Thymus (tissue), 11 donors: ENCODE results near the gene MAP2K5. TPM values are rescaled to one million over a fixed set of nuclear protein-coding genes. Genes with fewer than 3 reads are reported as not detected.

Experiments
- DNase-seq, 9 donors: peaks; one replicate each; pipeline ENCODE4 v3.0.0-alpha.2; 2013; ENCODE audit warnings: low spot score in 9 of 9, low read depth in 6 of 9, missing footprints in 1 of 9
- H3K27ac ChIP-seq, 2 donors: one replicate each; pipeline ENCODE4 v1.5.1; 2013; ENCODE audit warnings: control low read depth in 1 of 2, low read depth in 1 of 2, low read length in 1 of 2, mild to moderate bottlenecking in 1 of 2, moderate library complexity in 1 of 2
- H3K27me3 ChIP-seq, 2 donors: one replicate each; pipeline ENCODE4 v1.5.1; 2013; ENCODE audit warnings: low read length in 1 of 2; ENCODE audit not compliant: control insufficient read depth in 2 of 2, insufficient read depth in 1 of 2
- H3K36me3 ChIP-seq, 2 donors: one replicate each; pipeline ENCODE4 v1.5.1; 2013; ENCODE audit warnings: low read length in 1 of 2, mild to moderate bottlenecking in 1 of 2, moderate library complexity in 1 of 2; ENCODE audit not compliant: control insufficient read depth in 2 of 2, insufficient read depth in 2 of 2
- H3K4me1 ChIP-seq, 2 donors: one replicate each; pipeline ENCODE4 v1.5.1; 2013; ENCODE audit warnings: low read length in 2 of 2; ENCODE audit not compliant: control insufficient read depth in 2 of 2, insufficient read depth in 2 of 2
- H3K4me3 ChIP-seq, 2 donors: one replicate each; pipeline ENCODE4 v1.5.1; 2013; ENCODE audit warnings: low read length in 2 of 2, control low read depth in 1 of 2, mild to moderate bottlenecking in 1 of 2
- H3K9me3 ChIP-seq, 2 donors: one replicate each; pipeline ENCODE4 v1.5.1; 2013; ENCODE audit warnings: low read length in 1 of 2, mild to moderate bottlenecking in 1 of 2; ENCODE audit not compliant: control insufficient read depth in 2 of 2, insufficient read depth in 1 of 2
- WGBS: extraction: QIAGEN DNeasy Blood & Tissue Kit; methylation state at CpG from one replicate; pipeline ENCODE4 v1.1.7; 2013; 5-methylcytosine and 5-hydroxymethylcytosine counted together
- polyA plus RNA-seq: library from polyadenylated mRNA; stranded (reverse); fragments of 200-250 nt; gene quantifications from one replicate; pipeline ENCODE4 v1.2.3, GENCODE V29; 2013
- total RNA-seq: library from RNA; stranded (reverse); fragments of 120-200 nt; gene quantifications from one replicate; pipeline ENCODE4 v1.2.4, GENCODE V29; 2013
- donor health status: healthy.

The MAP2K5 gene
- total and polyA plus RNA-seq, 2 donors: 9.4 to 16.3 TPM

DNA sequence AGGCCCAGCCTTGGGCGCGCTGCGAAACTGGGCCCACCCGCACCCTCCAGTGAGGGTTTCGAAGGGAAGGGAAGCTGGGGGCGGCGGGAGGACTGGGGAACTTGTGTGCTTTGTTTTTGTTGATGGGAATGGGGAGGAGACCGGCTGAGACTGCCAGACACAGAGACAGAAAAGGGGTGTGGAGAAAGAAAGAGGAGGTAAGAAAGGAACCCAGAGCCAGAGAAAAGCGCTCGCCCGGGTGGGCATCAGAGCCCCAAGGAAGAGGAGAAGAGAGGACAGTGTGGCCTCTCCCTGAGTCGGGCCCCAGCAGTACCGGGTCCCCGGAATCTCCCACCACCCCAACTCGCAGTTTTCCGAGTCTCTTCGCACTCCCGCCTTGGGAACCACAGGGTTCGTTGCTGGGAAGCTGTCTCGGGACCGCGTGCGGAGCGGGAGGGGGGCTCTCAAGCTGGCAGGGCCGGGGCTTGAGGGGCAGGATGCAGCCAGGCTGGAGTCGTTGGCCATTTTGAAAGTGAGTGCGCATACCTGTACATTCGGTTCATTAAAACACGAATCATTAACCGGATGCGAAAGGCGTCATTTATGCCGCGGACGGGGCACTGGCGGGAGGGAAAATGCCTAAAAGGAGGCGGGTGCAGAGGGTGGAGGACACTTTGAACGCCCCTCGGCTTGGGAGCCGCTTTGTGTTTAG, 285.9 kb downstream of the MAP2K5 start:
- WGBS: 6% methylated on average over 40 of the region's 40 CpGs
- Histone ChIP-seq H3K27ac (no peak overlapping the region), H3K27me3 (peaks cover 96 to 99% of the 10 kb centered on the region in 2 donors), H3K4me3 (no peak overlapping the region), H3K9me3 (peaks cover 2 to 36% of the 10 kb centered on the region in 2 donors), H3K4me1 (peaks cover 13 to 63% of the 10 kb centered on the region in 2 donors), H3K36me3 (no peaks in the 10 kb centered on the region)
- no peak for DNase-seq

DNA sequence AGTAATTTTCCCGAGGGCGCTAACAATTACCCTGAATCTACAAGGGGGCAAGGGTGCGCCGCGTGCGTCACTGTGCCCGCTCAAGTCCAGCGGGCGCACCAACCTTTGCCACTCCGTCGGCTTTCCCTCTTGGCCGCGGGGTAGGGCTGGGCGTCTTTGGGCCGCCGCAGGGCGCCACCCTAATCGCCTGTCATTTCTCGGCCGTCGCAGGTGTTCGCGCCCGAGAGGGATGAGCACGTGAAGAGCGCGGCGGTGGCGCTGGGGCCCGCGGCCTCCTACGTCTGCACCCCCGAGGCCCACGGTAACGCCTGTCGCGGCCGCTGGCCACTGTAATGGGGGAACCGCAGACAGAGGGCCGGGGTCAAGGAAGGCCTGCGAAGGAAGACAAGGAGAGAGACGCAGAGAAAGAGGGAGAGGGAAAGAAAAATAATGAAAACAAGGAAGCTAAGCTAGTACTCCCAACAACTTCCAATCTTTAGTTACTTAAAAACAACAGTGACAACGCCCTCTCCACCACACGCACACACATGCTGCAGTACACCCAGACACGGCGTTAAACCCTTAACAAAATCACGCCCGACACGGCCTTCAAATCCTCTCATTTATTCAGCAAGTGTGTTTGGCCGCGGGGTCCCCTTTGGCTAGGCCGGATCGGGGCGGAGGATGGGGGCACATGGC, 286.6 kb downstream of the MAP2K5 start:
- DNase-seq: peak in 1 of 9 donors; percentile 35
- 6% methylated on average over 54 of the region's 54 CpGs for WGBS
- H3K4me1 ChIP-seq: peaks cover 19 to 65% of the 10 kb centered on the region in 2 donors
- H3K4me3 ChIP-seq: no peak overlapping the region
- peaks cover 2 to 36% of the 10 kb centered on the region in 2 donors for H3K9me3 ChIP-seq
- no peak overlapping the region for H3K27ac ChIP-seq
- H3K36me3 ChIP-seq: no peaks in the 10 kb centered on the region
- H3K27me3 ChIP-seq: peaks cover 96 to 99% of the 10 kb centered on the region in 2 donors

DNA sequence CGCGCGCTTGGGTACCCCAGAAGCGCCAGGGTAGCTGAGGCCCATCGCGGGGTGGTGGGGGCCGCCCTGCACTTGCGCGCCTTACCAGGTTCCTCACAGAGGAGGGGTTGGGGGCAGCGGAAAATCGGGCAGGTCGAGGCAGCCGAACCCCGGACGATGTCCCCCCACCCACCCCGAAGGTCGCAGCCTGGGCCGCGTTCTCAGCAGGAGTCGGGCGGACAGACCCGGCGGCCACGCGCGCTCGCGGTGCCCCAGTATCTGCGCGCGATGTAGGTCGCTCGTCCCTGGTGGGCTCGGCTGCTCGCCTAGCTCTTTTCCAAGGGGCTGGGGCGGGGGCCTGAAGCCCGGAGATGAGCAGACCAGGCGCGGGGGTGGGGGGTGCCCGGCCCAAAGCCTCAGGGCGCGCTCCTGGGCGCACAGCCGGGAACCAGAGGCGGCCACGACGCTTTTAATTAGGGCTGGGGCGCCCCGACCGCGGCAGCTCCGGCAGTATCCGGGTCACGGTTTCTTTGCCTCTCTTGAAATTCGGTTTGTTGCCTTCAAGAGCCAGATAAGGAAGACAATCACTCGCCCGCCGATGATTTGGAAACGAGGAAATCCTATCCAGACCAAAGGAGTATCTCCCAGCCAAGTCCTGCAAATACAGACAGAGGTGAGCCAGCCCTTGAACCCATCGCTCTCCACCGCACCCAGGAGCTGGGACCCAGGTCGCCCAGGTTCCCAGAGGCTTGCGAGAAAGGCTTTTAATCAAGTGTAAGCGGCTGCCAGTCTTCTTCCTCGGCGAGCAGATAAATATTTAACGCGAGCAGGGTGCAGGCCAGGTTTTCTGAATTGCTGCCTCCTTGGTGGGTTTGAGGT, 287.4 kb downstream of the MAP2K5 start:
- DNase-seq: no peak
- Histone ChIP-seq H3K9me3 (peaks cover 2 to 40% of the 10 kb centered on the region in 2 donors), H3K4me1 (peaks cover 23 to 72% of the 10 kb centered on the region in 2 donors), H3K27me3 (peaks cover 96 to 99% of the 10 kb centered on the region in 2 donors), H3K27ac (no peak overlapping the region), H3K36me3 (no peaks in the 10 kb centered on the region), H3K4me3 (no peak overlapping the region)
- WGBS: 12% methylated on average over 68 of the region's 68 CpGs

DNA sequence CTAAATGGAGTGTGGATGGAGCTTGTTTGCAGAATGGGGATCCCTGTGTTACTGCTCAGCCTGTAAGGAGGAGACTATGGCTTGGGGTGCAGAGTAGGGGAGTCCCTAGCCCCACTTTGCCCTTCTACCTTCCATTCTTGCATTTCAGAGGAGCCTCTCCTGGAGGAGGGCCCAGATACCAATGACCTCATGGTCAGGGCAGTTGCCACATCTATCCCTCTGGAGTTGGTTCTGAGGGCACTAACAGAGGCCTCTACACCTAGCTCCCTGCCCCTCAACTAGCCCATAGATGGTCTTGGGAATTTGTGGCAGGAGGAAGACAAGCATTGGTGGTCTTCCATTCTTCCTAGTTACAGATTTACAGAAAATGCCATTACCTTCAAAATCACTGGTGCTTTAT, 288.9 kb downstream of the MAP2K5 start:
- no peak for DNase-seq
- H3K4me1 ChIP-seq: peaks cover 28 to 76% of the 10 kb centered on the region in 2 donors
- no peaks in the 10 kb centered on the region for H3K36me3 ChIP-seq
- H3K4me3 ChIP-seq: no peak overlapping the region
- peaks cover 2 to 35% of the 10 kb centered on the region in 2 donors for H3K9me3 ChIP-seq
- H3K27ac ChIP-seq: no peak overlapping the region
- H3K27me3 ChIP-seq: peaks cover 96 to 99% of the 10 kb centered on the region in 2 donors

DNA sequence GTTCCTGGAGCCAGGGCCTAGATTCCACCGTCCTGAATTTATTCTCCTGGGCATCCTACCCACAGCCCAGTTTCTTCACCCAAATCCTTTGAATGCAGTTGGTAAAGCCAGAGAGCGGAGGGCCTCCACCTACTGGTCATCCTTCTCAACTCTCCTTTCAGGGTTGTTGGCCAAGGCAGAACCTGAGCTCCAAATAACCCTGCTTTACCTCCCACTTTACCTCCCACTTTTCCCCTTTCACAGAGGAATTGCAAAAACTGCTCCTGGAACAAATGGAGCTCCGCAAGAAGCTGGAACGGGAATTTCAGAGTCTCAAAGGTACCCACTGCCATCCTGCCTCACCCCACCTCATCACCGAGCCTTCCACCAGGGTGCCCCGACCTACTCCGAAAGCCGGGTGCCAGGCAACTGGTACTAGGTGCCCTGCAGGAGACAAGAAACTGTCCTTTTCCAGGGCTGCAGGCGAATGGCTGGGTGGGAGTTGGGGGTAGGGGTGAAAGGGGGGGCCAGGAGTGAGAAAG, 289.6 kb downstream of the MAP2K5 start:
- Histone ChIP-seq H3K27me3 (peaks cover 91 to 99% of the 10 kb centered on the region in 2 donors), H3K9me3 (peaks cover 2 to 34% of the 10 kb centered on the region in 2 donors), H3K27ac (no peak overlapping the region), H3K4me1 (peaks cover 28 to 75% of the 10 kb centered on the region in 2 donors), H3K36me3 (no peaks in the 10 kb centered on the region), H3K4me3 (no peak overlapping the region)
- no peak for DNase-seq
- WGBS: 35% methylated on average over 9 of the region's 9 CpGs

DNA sequence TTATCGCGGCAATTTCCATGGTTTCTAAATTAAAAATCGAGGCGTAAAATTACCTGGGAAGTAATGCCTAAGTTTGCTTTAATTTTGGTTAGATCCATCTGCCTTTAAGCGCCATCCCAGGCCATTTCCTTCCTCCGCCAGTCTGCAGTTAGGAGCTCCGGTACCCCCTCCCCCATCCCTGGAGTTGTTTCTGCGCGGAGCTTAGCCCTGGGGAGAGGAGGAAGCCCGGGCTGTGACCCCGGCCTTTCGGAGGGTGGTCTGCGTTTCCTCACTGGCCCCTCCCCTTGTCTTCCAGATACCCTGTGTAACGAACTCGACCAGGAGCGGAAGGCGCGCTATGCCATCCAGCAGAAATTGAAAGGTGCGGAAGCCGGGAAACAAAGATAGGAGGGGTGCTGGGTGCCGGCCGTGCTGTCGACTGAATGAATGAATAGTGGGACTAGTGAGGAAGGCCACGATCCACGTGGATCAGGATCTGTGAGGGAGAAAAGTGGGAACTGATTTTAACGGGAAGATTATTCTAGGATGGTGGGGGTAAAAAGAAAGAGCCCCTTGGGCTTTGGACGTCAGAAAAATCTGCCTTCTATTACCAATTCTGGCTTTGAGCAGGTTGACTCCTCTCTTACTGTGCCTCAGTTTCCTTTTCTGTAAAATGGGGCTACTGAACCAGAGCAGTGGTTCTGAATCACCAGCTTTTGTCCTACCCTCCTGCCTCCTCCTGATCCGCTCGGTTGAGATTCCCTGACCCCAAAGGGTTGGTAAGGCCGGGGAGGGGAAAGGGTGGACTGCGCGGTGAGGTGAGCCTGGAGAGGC, 290.6 kb downstream of the MAP2K5 start:
- DNase-seq: peak in 1 of 9 donors; percentile 44
- Histone ChIP-seq H3K4me1 (peaks cover 28 to 74% of the 10 kb centered on the region in 2 donors), H3K36me3 (no peaks in the 10 kb centered on the region)

DNA sequence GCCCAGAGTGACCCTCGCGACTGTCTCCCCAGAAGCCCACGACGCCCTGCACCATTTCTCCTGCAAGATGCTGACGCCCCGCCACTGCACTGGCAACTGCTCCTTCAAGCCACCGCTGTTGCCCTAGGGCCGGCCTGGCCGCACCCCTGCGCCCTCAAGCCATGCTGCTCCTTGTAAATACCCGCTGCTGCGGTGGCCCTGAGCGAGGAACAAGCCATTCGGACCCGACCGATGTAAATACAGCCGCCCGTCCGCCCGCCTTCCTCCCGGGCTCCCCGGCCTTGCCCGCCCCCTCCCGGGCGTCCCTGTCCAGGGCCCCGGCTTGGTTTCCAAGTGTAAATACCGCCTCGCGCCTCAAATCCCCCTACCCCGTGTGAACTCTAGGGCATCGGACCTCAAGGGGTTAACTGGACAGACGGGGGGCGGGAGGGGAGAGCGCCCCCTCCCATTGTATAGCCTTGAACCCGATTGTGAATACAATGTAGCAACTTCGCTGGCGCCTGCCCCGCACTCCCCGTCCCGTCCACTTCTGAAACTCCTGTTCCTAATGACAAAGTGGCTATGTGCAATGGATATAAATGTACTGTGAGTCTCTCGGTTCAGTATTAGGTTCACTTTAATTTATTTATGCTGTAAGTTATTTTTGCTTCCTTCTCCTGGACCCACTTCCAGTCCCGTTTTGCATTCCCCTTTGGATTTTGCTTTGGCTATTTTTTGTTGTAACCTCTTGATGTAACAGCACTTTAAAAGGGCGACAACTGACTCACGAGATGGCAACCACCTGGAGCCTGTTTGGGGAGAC, 291.4 kb downstream of the MAP2K5 start:
- Histone ChIP-seq H3K4me3 (peak overlapping the region; percentile 37 to 60), H3K36me3 (no peaks in the 10 kb centered on the region), H3K27me3 (peaks cover 73 to 98% of the 10 kb centered on the region in 2 donors), H3K9me3 (peaks cover 1 to 29% of the 10 kb centered on the region in 2 donors), H3K27ac (no peak overlapping the region), H3K4me1 (peaks cover 31 to 74% of the 10 kb centered on the region in 2 donors)
- 3% methylated on average over 44 of the region's 44 CpGs for WGBS
- peak in 1 of 9 donors; percentile 75 for DNase-seq

More for the DNA sequence above, 290.6 kb downstream of the MAP2K5 start:
- peak overlapping the region; percentile 31 to 60 for H3K4me3 ChIP-seq
- no peak overlapping the region for H3K27ac ChIP-seq
- H3K9me3 ChIP-seq: peaks cover 2 to 34% of the 10 kb centered on the region in 2 donors
- 4% methylated on average over 32 of the region's 32 CpGs for WGBS
- peaks cover 81 to 98% of the 10 kb centered on the region in 2 donors for H3K27me3 ChIP-seq
